ENCODE results near the gene ITGA11. TPM values are rescaled to one million over a fixed set of nuclear protein-coding genes. Genes with fewer than 3 reads are reported as not detected.
A peak's percentile ranks its signal among the peaks of the same experiment; 100 is the strongest.

Gene ITGA11
- total and polyA plus RNA-seq, 2 donors from 2014 or later: 3.4 to 11.1 TPM

GRCh38 chr15:68413363-68414205 lies 18.4 kb downstream of the ITGA11 start:
- FAIRE-seq (no peak), DNase-seq (peak in 2 of 5 donors; percentile 2 to 53)
- Histone ChIP-seq H3K9ac (ENCODE audit: low read length in 3 of 3) (no peak overlapping the region), H3K9me3 (ENCODE audit: control insufficient read depth in 2 of 3, insufficient read depth in 1 of 3, low read length in 3 of 3) (no peaks in the 10 kb centered on the region), H3K4me1 (ENCODE audit: control insufficient read depth in 2 of 3, insufficient read depth in 2 of 3, low read depth in 1 of 3, low read length in 3 of 3) (no peaks in the 10 kb centered on the region), H3K27me3 (ENCODE audit: control insufficient read depth, insufficient read depth, low read length) (no peaks in the 10 kb centered on the region), H3K27ac (ENCODE audit: low read depth in 2 of 2, low read length in 2 of 2) (no peak overlapping the region), H3K36me3 (ENCODE audit: control insufficient read depth in 2 of 3, insufficient read depth in 3 of 3, low read length in 3 of 3) (no peaks in the 10 kb centered on the region), H3K4me3 (ENCODE audit: low read length in 3 of 3) (no peak overlapping the region)
- TF ChIP-seq CTCF (IDR thresholded peaks at IDR 0.05; ENCODE audit: borderline replicate concordance, extremely low read depth, insufficient read depth): no peak
- intact Hi-C loops (cut with DNase I): no loop called here

DNA sequence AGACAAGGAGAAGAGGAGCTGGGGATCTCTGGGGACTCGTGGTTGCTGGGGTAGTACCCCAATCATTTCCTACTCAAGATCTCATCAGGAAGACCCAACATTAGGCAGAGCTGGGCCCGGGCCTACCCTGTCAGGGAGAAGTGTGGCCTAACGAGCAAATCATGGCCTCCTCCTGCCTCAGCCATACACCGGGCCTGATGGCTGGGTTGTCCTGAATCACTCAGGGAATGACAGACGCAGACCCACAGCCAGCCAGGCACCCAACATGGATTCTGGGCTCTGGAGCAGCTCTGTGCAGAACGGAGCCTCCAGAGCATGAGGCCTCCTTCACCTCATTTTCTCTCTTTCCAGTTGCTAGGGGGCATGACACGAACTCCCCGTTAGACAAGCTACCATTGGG lies 19.7 kb downstream of the ITGA11 start:
- no peaks in the 10 kb centered on the region for H3K9me3 ChIP-seq (ENCODE audit: control insufficient read depth in 2 of 3, insufficient read depth in 1 of 3, low read length in 3 of 3)
- peaks cover 0 to 4% (median 0%) of the 10 kb centered on the region in 3 donors for H3K4me1 ChIP-seq (ENCODE audit: control insufficient read depth in 2 of 3, insufficient read depth in 2 of 3, low read depth in 1 of 3, low read length in 3 of 3)
- no peak overlapping the region for H3K9ac ChIP-seq (ENCODE audit: low read length in 3 of 3)
- peak in 3 of 5 donors; percentile 1 to 63 (median 18) for DNase-seq
- H3K36me3 ChIP-seq (ENCODE audit: control insufficient read depth in 2 of 3, insufficient read depth in 3 of 3, low read length in 3 of 3): no peaks in the 10 kb centered on the region
- H3K27me3 ChIP-seq (ENCODE audit: control insufficient read depth, insufficient read depth, low read length): no peaks in the 10 kb centered on the region
- no peak for TF ChIP-seq CTCF (IDR thresholded peaks at IDR 0.05; ENCODE audit: borderline replicate concordance, extremely low read depth, insufficient read depth)
- no peak overlapping the region for H3K27ac ChIP-seq (ENCODE audit: low read depth in 2 of 2, low read length in 2 of 2)
- H3K4me3 ChIP-seq (ENCODE audit: low read length in 3 of 3): no peak overlapping the region
- no peak for FAIRE-seq
- intact Hi-C loops (cut with DNase I): no loop called here

DNA sequence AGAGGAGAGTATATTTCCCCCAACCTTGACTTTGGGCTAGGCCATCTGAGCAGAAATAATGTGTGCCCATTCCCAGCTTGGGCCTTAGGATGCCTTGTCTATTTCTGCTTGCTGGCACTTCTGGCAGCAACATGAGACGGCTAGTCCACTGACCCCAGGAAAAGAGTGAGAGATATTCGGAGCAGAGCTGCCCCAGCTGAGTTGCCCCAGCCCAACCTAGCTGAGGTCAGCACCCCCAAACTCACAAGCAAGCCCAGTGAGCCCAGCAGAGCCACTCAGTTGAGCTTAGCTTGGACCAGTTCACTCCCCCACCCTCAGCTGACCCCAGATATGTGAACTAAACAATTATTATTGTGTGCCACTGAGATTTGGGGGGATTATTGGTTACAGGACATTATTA lies 20.2 kb downstream of the ITGA11 start:
- intact Hi-C loops (cut with DNase I): no loop called here
- Histone ChIP-seq H3K4me1 (ENCODE audit: control insufficient read depth in 2 of 3, insufficient read depth in 2 of 3, low read depth in 1 of 3, low read length in 3 of 3) (peaks cover 0 to 4% (median 0%) of the 10 kb centered on the region in 3 donors), H3K9me3 (ENCODE audit: control insufficient read depth in 2 of 3, insufficient read depth in 1 of 3, low read length in 3 of 3) (no peaks in the 10 kb centered on the region), H3K36me3 (ENCODE audit: control insufficient read depth in 2 of 3, insufficient read depth in 3 of 3, low read length in 3 of 3) (no peaks in the 10 kb centered on the region), H3K4me3 (ENCODE audit: low read length in 3 of 3) (no peak overlapping the region), H3K27me3 (ENCODE audit: control insufficient read depth, insufficient read depth, low read length) (no peaks in the 10 kb centered on the region), H3K9ac (ENCODE audit: low read length in 3 of 3) (no peak overlapping the region), H3K27ac (ENCODE audit: low read depth in 2 of 2, low read length in 2 of 2) (no peak overlapping the region)
- FAIRE-seq (no peak), DNase-seq (peak in 3 of 5 donors; percentile 3 to 18 (median 5))
- no peak for TF ChIP-seq CTCF (IDR thresholded peaks at IDR 0.05; ENCODE audit: borderline replicate concordance, extremely low read depth, insufficient read depth)

All from kidney (tissue), 14 donors.